ENCODE results near the gene RXFP3. TPM values are rescaled to one million over a fixed set of nuclear protein-coding genes. Genes with fewer than 3 reads are reported as not detected.

RXFP3 gene
- total RNA-seq, 4 donors from 2014 or later, result not detected

GRCh38 chr5:33976307-33976706, 40.1 kb downstream of the RXFP3 start:
- Histone ChIP-seq H3K4me3 (no peak overlapping the region), H3K36me3 (no peaks in the 10 kb centered on the region), H3K27me3 (no peaks in the 10 kb centered on the region), H3K27ac (no peak overlapping the region), H3K4me1 (peaks cover 0 to 6% (median 0%) of the 10 kb centered on the region in 4 donors), H3K9me3 (no peaks in the 10 kb centered on the region)
- TF ChIP-seq POLR2A (IDR thresholded peaks at IDR 0.05), result no peak
- no peak for TF ChIP-seq CTCF (IDR thresholded peaks at IDR 0.05)
- no peak for DNase-seq

- Histone ChIP-seq H3K27ac (no peak overlapping the region), H3K4me1 (peaks cover 0 to 6% (median 0%) of the 10 kb centered on the region in 4 donors), H3K36me3 (no peaks in the 10 kb centered on the region), H3K27me3 (no peaks in the 10 kb centered on the region), H3K4me3 (no peak overlapping the region), H3K9me3 (no peaks in the 10 kb centered on the region)
- TF ChIP-seq POLR2A (IDR thresholded peaks at IDR 0.05) (no peak), CTCF (IDR thresholded peaks at IDR 0.05) (no peak)
- DNase-seq, result no peak
Observed at GRCh38 chr5:33978306-33978705, 42.1 kb downstream of the RXFP3 start.

- Histone ChIP-seq H3K9me3 (no peaks in the 10 kb centered on the region), H3K4me3 (no peak overlapping the region), H3K27me3 (no peaks in the 10 kb centered on the region), H3K4me1 (peaks cover 0 to 6% (median 0%) of the 10 kb centered on the region in 4 donors), H3K27ac (no peak overlapping the region), H3K36me3 (no peaks in the 10 kb centered on the region)
- no peak for DNase-seq
- TF ChIP-seq CTCF (IDR thresholded peaks at IDR 0.05), result no peak
- no peak for TF ChIP-seq POLR2A (IDR thresholded peaks at IDR 0.05)
Observed at GRCh38 chr5:33980030-33980429, 43.8 kb downstream of the RXFP3 start.

- Histone ChIP-seq H3K27ac (no peak overlapping the region), H3K4me3 (no peak overlapping the region), H3K36me3 (peaks cover 0 to 3% (median 0%) of the 10 kb centered on the region in 3 donors), H3K27me3 (no peaks in the 10 kb centered on the region), H3K4me1 (no peaks in the 10 kb centered on the region), H3K9me3 (no peaks in the 10 kb centered on the region)
- no peak for TF ChIP-seq POLR2A (IDR thresholded peaks at IDR 0.05)
- no peak for TF ChIP-seq CTCF (IDR thresholded peaks at IDR 0.05)
- DNase-seq, result no peak
Observed at GRCh38 chr5:33981408-33982162, 45.4 kb downstream of the RXFP3 start.

- H3K4me1 ChIP-seq, result no peaks in the 10 kb centered on the region
- peaks cover 0 to 27% (median 0%) of the 10 kb centered on the region in 3 donors for H3K36me3 ChIP-seq
- H3K4me3 ChIP-seq, result no peak overlapping the region
- no peak for DNase-seq
- H3K27ac ChIP-seq, result no peak overlapping the region
- H3K27me3 ChIP-seq, result no peaks in the 10 kb centered on the region
- TF ChIP-seq CTCF (IDR thresholded peaks at IDR 0.05) (no peak), POLR2A (IDR thresholded peaks at IDR 0.05) (no peak)
- no peaks in the 10 kb centered on the region for H3K9me3 ChIP-seq
Observed at GRCh38 chr5:33984178-33984577, 48.0 kb downstream of the RXFP3 start.

Data from Peyer's patch (tissue), 4 donors.